Bone marrow (tissue), 2 donors: ENCODE results near the gene FCRL6.

Experiments
- DNase-seq, 2 donors: peaks; one replicate each; lab custom pipeline; 2025; lab: John Stamatoyannopoulos, UW

FCRL6 gene

GRCh38 chr1:159864262-159864661, 62.1 kb downstream of the FCRL6 start:
- DNase-seq, result no peak
